Left ventricle myocardium inferior (tissue), 1 donor: Measurements from ENCODE around the gene RBBP8NL. TPM values are rescaled to one million over a fixed set of nuclear protein-coding genes. Genes with fewer than 3 reads are reported as not detected.

Experiments
- DNase-seq: peaks from one replicate; pipeline ENCODE4 v3.0.0-alpha.2; 2020
- H3K27ac ChIP-seq: fragments of 200-600 bp; replicated peaks from 2 replicates; pipeline ENCODE4 v1.8.0; 2021
- H3K27me3 ChIP-seq: fragments of 200-600 bp; 2 replicates; pipeline ENCODE4 v1.8.0; 2021; ENCODE audit warnings: low read depth
- H3K36me3 ChIP-seq: fragments of 200-600 bp; 2 replicates; pipeline ENCODE4 v1.8.0; 2021
- H3K4me1 ChIP-seq: fragments of 200-600 bp; 2 replicates; pipeline ENCODE4 v1.8.0; 2021
- H3K4me3 ChIP-seq: fragments of 200-600 bp; 2 replicates; pipeline ENCODE4 v1.8.0; 2021; ENCODE audit warnings: mild to moderate bottlenecking, moderate library complexity
- H3K9me3 ChIP-seq: fragments of 200-600 bp; replicated peaks from 2 replicates; pipeline ENCODE4 v1.8.0; 2021
- intact Hi-C: fragments of 100-400 bp; cut with micrococcal nuclease; formaldehyde crosslinking; loops from one replicate; pipeline ENCODE4 v1.11.0; 2022
- total RNA-seq: library from RNA; stranded (reverse); fragmentation: NEBNext Ultra II Directional; extraction: Animal tissue kit (Norgen Biotek cat#: 25700); gene quantifications from one replicate; pipeline ENCODE4 v1.2.1, GENCODE V29; 2021
- TF ChIP-seq, protein P1 (sequence below): fragments of 200-600 bp; IDR thresholded peaks from 2 replicates; pipeline ENCODE4 v1.8.0; 2021; ENCODE audit warnings: antibody characterized with exemption, mild to moderate bottlenecking, borderline replicate concordance
- donor health status: DM: no; HTN: yes; CAD: no; lungs with severe emphysema.

RBBP8NL gene
- total RNA-seq, 1 donor from 2014 or later = not detected

DNA sequence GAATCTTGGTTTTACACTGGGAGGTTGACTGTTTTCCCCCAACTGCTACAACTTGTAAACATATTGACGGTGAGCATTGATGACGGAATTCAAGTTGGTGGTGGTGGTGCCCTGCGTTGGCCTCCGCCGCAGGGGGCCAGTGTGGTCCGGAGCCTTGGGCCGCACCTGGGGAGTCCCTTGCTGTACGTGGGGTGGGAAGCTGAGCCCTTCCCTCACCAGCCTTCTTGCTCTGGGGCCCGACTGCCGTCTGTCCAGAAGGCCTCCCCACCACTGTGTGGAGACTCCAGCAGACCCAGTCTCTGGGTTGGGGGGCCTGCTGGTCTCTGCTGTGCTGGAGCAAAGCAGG lies 37.1 kb upstream of the RBBP8NL start:
- intact Hi-C loops = no loop called here
- Histone ChIP-seq H3K9me3 (no peaks in the 10 kb centered on the region), H3K27ac (no peak overlapping the region), H3K4me3 (no peak overlapping the region), H3K36me3 (no peaks in the 10 kb centered on the region), H3K27me3 (peaks cover 36% of the 10 kb centered on the region), H3K4me1 (peaks cover 14% of the 10 kb centered on the region)
- no peak for DNase-seq
- TF ChIP-seq, protein P1, sequence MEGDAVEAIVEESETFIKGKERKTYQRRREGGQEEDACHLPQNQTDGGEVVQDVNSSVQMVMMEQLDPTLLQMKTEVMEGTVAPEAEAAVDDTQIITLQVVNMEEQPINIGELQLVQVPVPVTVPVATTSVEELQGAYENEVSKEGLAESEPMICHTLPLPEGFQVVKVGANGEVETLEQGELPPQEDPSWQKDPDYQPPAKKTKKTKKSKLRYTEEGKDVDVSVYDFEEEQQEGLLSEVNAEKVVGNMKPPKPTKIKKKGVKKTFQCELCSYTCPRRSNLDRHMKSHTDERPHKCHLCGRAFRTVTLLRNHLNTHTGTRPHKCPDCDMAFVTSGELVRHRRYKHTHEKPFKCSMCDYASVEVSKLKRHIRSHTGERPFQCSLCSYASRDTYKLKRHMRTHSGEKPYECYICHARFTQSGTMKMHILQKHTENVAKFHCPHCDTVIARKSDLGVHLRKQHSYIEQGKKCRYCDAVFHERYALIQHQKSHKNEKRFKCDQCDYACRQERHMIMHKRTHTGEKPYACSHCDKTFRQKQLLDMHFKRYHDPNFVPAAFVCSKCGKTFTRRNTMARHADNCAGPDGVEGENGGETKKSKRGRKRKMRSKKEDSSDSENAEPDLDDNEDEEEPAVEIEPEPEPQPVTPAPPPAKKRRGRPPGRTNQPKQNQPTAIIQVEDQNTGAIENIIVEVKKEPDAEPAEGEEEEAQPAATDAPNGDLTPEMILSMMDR = no peak

DNA sequence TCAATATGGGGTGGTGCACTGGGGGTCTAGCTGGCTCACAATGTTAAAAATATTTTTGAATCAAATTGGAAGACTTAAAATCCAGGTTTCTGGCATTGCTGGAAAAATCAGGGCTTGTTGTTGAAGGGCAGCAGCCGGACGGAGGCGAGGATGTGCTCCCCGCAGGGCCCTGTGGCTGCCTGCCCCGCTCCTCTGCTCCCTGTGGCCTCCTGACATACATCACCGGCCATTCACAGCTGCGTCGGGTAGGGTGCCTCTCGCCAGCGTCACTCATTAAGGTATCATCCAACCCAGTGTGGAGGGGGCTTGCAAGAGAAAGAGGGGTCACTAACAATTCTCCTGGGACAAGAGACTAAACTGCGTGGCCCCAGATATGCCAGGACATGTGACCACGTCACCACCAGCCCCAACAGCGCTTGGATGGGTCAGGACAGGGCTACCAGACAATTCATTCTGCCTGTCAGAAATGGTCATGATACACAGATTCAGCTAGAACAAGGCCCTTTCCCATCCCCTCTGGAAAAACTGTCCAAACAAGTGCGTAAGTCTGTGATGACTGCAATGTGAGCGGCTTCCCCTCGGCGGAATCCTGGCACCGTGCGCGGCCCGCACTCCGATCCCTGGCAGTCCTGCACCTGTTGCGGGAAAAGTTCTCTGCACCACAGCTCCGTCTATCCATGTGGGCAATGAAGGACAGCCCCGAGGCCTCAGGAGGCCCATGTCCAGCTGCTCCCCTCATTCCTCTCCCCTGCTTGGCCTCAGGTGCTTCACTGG lies 36.5 kb upstream of the RBBP8NL start:
- Histone ChIP-seq H3K27me3 (peaks cover 37% of the 10 kb centered on the region), H3K4me1 (peaks cover 14% of the 10 kb centered on the region), H3K9me3 (no peaks in the 10 kb centered on the region), H3K27ac (no peak overlapping the region), H3K4me3 (no peak overlapping the region), H3K36me3 (no peaks in the 10 kb centered on the region)
- TF ChIP-seq, protein P1 = no peak
- no peak for DNase-seq
- intact Hi-C loops = no loop called here

DNA sequence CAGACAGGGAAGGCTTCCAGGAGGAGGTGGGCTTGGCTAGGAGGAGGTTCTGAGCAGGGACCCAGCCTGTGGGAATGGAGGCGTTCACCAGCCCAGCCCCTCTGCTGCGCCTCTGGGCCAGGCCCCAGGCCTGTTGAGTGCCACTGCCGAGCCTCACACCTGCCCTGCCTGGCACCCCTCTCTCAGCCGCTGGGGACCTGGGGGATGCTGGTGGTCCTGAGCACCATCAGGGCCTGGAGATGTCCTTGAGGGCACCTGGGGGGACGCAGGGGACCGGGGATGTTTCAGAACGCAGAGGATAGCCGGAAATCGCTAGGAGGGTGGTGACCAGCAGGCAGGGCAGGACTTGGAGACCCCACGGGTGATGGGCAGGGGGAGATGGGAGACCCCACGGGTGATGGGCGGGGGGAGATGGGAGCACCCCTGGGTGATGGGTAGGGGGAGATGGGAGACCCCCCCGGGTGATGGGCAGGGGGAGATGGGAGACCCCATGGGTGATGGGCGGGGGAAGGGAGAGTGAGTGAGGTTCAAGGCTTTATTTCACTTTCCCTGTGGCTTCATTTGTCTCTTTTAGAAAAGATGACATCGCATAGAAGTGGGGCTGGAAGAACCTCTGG lies 35.7 kb upstream of the RBBP8NL start:
- Histone ChIP-seq H3K4me3 (no peak overlapping the region), H3K9me3 (no peaks in the 10 kb centered on the region), H3K27me3 (peaks cover 38% of the 10 kb centered on the region), H3K4me1 (peaks cover 14% of the 10 kb centered on the region), H3K36me3 (no peaks in the 10 kb centered on the region), H3K27ac (no peak overlapping the region)
- TF ChIP-seq, protein P1 = no peak
- DNase-seq = no peak
- intact Hi-C loops = no loop called here

DNA sequence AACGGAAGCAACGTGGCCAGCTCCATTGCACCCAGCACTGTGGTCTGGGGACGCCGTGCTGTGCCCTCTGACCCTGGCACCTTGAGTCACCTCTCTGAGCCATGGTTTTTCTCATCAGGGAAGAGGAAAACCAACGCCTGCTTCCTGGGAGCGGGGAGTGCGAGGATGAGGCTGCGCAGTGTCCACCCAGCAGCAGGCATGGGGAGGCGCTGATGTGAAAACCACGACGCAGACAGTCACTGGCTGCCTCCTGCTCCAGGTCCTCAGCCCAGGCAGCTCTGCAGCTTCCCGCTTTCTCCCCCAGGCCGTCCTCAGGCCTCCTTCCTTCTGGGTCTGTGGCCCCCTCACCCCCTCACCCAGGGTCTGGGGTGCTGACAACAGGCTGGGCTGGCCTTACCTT lies 34.5 kb upstream of the RBBP8NL start:
- peaks cover 44% of the 10 kb centered on the region for H3K27me3 ChIP-seq
- H3K4me1 ChIP-seq = peaks cover 14% of the 10 kb centered on the region
- no peaks in the 10 kb centered on the region for H3K36me3 ChIP-seq
- intact Hi-C loops = no loop called here
- TF ChIP-seq, protein P1 = no peak
- DNase-seq = no peak
- H3K27ac ChIP-seq = no peak overlapping the region
- no peak overlapping the region for H3K4me3 ChIP-seq
- H3K9me3 ChIP-seq = no peaks in the 10 kb centered on the region

DNA sequence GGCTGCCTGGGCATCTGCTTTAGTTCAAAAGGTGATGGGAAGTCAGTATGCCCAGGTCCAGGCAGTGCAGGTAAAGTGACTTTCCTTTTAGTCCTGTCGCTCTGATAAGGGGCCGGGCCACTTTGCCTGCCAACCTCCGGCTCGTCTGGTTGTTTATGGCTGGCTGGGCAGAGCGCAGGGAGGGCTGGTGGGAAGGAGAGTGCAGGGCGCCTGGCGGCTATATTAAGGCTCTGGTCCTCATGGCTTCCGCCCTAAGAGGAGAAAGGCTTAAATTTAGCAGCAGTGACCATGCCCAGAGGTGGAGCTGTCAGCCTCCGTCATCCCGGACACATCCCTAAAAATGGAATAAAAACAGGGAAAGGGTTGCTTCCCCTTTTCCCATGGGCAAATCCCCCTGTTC lies 33.8 kb upstream of the RBBP8NL start:
- Histone ChIP-seq H3K9me3 (no peaks in the 10 kb centered on the region), H3K27me3 (peaks cover 47% of the 10 kb centered on the region), H3K36me3 (no peaks in the 10 kb centered on the region), H3K4me1 (peaks cover 14% of the 10 kb centered on the region), H3K27ac (peak overlapping the region; percentile 44), H3K4me3 (no peak overlapping the region)
- peak; percentile 44 for DNase-seq
- intact Hi-C loops = no loop called here
- TF ChIP-seq, protein P1 = no peak
